ENCODE results near the gene RFC4.

DNA sequence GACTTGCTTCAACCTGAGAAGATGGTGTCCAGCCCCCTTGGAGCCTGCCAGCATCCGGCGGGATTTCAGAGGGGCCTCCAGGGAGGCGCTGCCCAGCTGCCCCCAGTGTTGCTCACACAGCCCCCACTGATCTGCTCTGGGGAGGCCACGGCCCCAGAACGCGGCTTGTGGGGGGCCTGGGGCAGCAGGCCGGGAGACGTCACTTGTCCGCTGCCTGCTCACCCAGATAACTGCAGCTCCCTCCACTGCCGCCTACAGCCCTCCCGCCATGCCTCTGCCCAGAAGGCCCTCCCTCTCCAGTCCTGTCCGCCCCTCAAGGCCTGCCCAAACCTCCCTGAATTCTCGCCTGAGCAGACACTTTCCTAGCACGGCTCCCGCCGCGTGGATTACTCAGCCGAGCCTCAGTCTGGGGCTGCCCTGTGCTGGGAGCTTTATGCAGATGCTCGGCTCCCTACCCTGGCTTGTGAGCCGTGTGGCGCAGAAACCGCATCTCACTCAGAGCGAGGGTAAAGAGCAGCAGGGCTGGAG, 19.1 kb upstream of the RFC4 start:
- TF ChIP-seq, protein P1, sequence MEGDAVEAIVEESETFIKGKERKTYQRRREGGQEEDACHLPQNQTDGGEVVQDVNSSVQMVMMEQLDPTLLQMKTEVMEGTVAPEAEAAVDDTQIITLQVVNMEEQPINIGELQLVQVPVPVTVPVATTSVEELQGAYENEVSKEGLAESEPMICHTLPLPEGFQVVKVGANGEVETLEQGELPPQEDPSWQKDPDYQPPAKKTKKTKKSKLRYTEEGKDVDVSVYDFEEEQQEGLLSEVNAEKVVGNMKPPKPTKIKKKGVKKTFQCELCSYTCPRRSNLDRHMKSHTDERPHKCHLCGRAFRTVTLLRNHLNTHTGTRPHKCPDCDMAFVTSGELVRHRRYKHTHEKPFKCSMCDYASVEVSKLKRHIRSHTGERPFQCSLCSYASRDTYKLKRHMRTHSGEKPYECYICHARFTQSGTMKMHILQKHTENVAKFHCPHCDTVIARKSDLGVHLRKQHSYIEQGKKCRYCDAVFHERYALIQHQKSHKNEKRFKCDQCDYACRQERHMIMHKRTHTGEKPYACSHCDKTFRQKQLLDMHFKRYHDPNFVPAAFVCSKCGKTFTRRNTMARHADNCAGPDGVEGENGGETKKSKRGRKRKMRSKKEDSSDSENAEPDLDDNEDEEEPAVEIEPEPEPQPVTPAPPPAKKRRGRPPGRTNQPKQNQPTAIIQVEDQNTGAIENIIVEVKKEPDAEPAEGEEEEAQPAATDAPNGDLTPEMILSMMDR (IDR thresholded peaks at IDR 0.05): no peak
- no peak for TF ChIP-seq POLR2A (IDR thresholded peaks at IDR 0.05)
